Panc1 (cell line): ENCODE results near the gene THUMPD3.

Source experiments
- POLR2AphosphoS5 ChIP-seq: IDR thresholded peaks from 2 replicates; pipeline ENCODE4 v1.6.1; 2012; ENCODE audit warnings: mild to moderate bottlenecking, low read depth, low read length, moderate library complexity
- REST ChIP-seq, 2 experiments: IDR thresholded peaks; 2 replicates each; pipeline ENCODE4 v1.6.1; 2011 to 2012; ENCODE audit warnings: low read depth in 2 of 2, control low read depth in 1 of 2, low read length in 1 of 2, mild to moderate bottlenecking in 1 of 2, moderate library complexity in 1 of 2; ENCODE audit not compliant: insufficient read depth in 1 of 2
- TF ChIP-seq, protein P1 (sequence below): fragments of 450-650 bp; IDR thresholded peaks from 2 replicates; pipeline ENCODE4 v1.5.1; 2017; ENCODE audit warnings: mild to moderate bottlenecking

- TF ChIP-seq, protein P1, sequence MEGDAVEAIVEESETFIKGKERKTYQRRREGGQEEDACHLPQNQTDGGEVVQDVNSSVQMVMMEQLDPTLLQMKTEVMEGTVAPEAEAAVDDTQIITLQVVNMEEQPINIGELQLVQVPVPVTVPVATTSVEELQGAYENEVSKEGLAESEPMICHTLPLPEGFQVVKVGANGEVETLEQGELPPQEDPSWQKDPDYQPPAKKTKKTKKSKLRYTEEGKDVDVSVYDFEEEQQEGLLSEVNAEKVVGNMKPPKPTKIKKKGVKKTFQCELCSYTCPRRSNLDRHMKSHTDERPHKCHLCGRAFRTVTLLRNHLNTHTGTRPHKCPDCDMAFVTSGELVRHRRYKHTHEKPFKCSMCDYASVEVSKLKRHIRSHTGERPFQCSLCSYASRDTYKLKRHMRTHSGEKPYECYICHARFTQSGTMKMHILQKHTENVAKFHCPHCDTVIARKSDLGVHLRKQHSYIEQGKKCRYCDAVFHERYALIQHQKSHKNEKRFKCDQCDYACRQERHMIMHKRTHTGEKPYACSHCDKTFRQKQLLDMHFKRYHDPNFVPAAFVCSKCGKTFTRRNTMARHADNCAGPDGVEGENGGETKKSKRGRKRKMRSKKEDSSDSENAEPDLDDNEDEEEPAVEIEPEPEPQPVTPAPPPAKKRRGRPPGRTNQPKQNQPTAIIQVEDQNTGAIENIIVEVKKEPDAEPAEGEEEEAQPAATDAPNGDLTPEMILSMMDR = no peak
- TF ChIP-seq REST (IDR thresholded peaks at IDR 0.05; ENCODE audit: insufficient read depth in 1 of 2, low read depth in 2 of 2, low read length in 1 of 2) (no peak), POLR2AphosphoS5 (no peak)
Observed at GRCh38 chr3:9349321-9350117, 13.3 kb upstream of the THUMPD3 start.
